ENCODE data around the gene CNTN5.
"Not testable (repeated sequence)": the region's sequence is repeated elsewhere in the genome, so short reads cannot be mapped to it uniquely, and the experiment has no call there.

The CNTN5 gene

GRCh38 chr11:100257238-100257803, 1236.6 kb downstream of the CNTN5 start:
- not testable (repeated sequence) for DNase-seq

- no peak for DNase-seq
Measured at GRCh38 chr11:100269516-100269915, 1248.8 kb downstream of the CNTN5 start.

- no peak for DNase-seq
Measured at GRCh38 chr11:100273066-100273815, 1252.5 kb downstream of the CNTN5 start.

- DNase-seq = not testable (repeated sequence)
Measured at GRCh38 chr11:100274466-100274865, 1253.7 kb downstream of the CNTN5 start.

GRCh38 chr11:100294748-100295147, 1274.0 kb downstream of the CNTN5 start:
- DNase-seq = peak; percentile 49

GRCh38 chr11:100296051-100296679, 1275.4 kb downstream of the CNTN5 start:
- no peak for DNase-seq

- DNase-seq = no peak
Measured at GRCh38 chr11:100297516-100297915, 1276.8 kb downstream of the CNTN5 start.

- no peak for DNase-seq
Measured at GRCh38 chr11:100302824-100303223, 1282.1 kb downstream of the CNTN5 start.

- DNase-seq = no peak
Measured at GRCh38 chr11:100303897-100304296, 1283.1 kb downstream of the CNTN5 start.

GRCh38 chr11:100308202-100308601, 1287.5 kb downstream of the CNTN5 start:
- no peak for DNase-seq

GRCh38 chr11:100315946-100316345, 1295.2 kb downstream of the CNTN5 start:
- no peak for DNase-seq

GRCh38 chr11:100316952-100317351, 1296.2 kb downstream of the CNTN5 start:
- no peak for DNase-seq

- DNase-seq = no peak
Measured at GRCh38 chr11:100319691-100320090, 1298.9 kb downstream of the CNTN5 start.

GRCh38 chr11:100328626-100329340, 1308.0 kb downstream of the CNTN5 start:
- DNase-seq = no peak

- DNase-seq = no peak
Measured at GRCh38 chr11:100329352-100329751, 1308.6 kb downstream of the CNTN5 start.

GRCh38 chr11:100336873-100337272, 1316.1 kb downstream of the CNTN5 start:
- DNase-seq = no peak

GRCh38 chr11:100338144-100338840, 1317.5 kb downstream of the CNTN5 start:
- DNase-seq = no peak

GRCh38 chr11:100340466-100341319, 1319.9 kb downstream of the CNTN5 start:
- DNase-seq = no peak

GRCh38 chr11:100353083-100353482, 1332.3 kb downstream of the CNTN5 start:
- no peak for DNase-seq

- DNase-seq = no peak
Measured at GRCh38 chr11:100354736-100355135, 1334.0 kb downstream of the CNTN5 start.

- no peak for DNase-seq
Measured at GRCh38 chr11:100356035-100356434, 1335.3 kb downstream of the CNTN5 start.

GRCh38 chr11:100359281-100359680, 1338.5 kb downstream of the CNTN5 start:
- DNase-seq = no peak
